IMR-90 (cell line): ENCODE measurements around the gene DPP10. TPM values are rescaled to one million over a fixed set of nuclear protein-coding genes. Genes with fewer than 3 reads are reported as not detected.

Source experiments
- ATAC-seq: fragments of 200-7000 bp; cut with Tn5 transposase; 2 replicates; pipeline ENCODE4 v1.9.1; 2020; ENCODE audit warnings: low read depth, mild to moderate bottlenecking, moderate library complexity
- BruUV-seq: library from RNA; stranded (reverse); fragments of 400-500 nt; replicated peaks from 2 replicates; lab custom pipeline; 2021; lab: Mats Ljungman, UMichigan
- CTCF ChIA-PET: fragments of 300-600 bp; formaldehyde crosslinking; extraction: SDS; loops from one replicate; lab custom pipeline; 2021; ENCODE audit warnings: antibody characterized with exemption; lab: Yijun Ruan, JAX
- POLR2A ChIA-PET: fragments of 300-600 bp; sonication (Branson Sonifier 250); formaldehyde crosslinking; loops from one replicate; lab custom pipeline; 2022; ENCODE audit warnings: antibody characterized with exemption; ENCODE audit not compliant: unreplicated experiment; lab: Charles Lee
- DNase-seq: peaks from one replicate; pipeline ENCODE4 v3.0.0; 2013
- H2AFZ ChIP-seq: replicated peaks from 2 replicates; pipeline ENCODE3; 2013; ENCODE audit warnings: low read length, mild to moderate bottlenecking; ENCODE audit not compliant: poor library complexity
- H2AK5ac ChIP-seq: 2 replicates; pipeline ENCODE4 v1.6.1; 2013; ENCODE audit warnings: low read depth, low read length, inconsistent platforms
- H2AK9ac ChIP-seq: replicated peaks from 2 replicates; pipeline ENCODE3; 2013; ENCODE audit warnings: mild to moderate bottlenecking, low read depth, low read length, moderate library complexity; ENCODE audit not compliant: poor library complexity
- H2BK120ac ChIP-seq: 2 replicates; pipeline ENCODE4 v1.6.1; 2013; ENCODE audit warnings: low read depth, low read length, inconsistent platforms
- H2BK15ac ChIP-seq: 3 replicates; pipeline ENCODE4 v1.6.1; 2013; ENCODE audit warnings: low read depth, low read length, inconsistent platforms
- H2BK20ac ChIP-seq: 2 replicates; pipeline ENCODE4 v1.6.1; 2013; ENCODE audit warnings: low read depth, mild to moderate bottlenecking, inconsistent platforms, low read length, moderate library complexity
- H2BK5ac ChIP-seq: 2 replicates; pipeline ENCODE4 v1.6.1; 2013; ENCODE audit warnings: mild to moderate bottlenecking, low read depth, low read length, inconsistent platforms; ENCODE audit not compliant: poor library complexity, severe bottlenecking
- H3K14ac ChIP-seq: replicated peaks from 2 replicates; pipeline ENCODE4 v1.6.1; 2013; ENCODE audit warnings: low read depth, low read length, inconsistent platforms
- H3K18ac ChIP-seq: 2 replicates; pipeline ENCODE4 v1.6.1; 2013; ENCODE audit warnings: low read depth, low read length, control low read depth
- H3K23ac ChIP-seq: 2 replicates; pipeline ENCODE4 v1.6.1; 2013; ENCODE audit warnings: low read depth, low read length, inconsistent platforms
- H3K27ac ChIP-seq: 2 replicates; pipeline ENCODE4 v1.5.1; 2013; ENCODE audit warnings: mild to moderate bottlenecking, control low read depth, low read length; ENCODE audit not compliant: insufficient read depth
- H3K27me3 ChIP-seq: 2 replicates; pipeline ENCODE4 v1.6.1; 2013; ENCODE audit warnings: low read length; ENCODE audit not compliant: control insufficient read depth, insufficient read depth
- H3K36me3 ChIP-seq: 2 replicates; pipeline ENCODE4 v1.6.1; 2013; ENCODE audit warnings: low read length, mixed read lengths; ENCODE audit not compliant: control insufficient read depth, insufficient read depth
- H3K4ac ChIP-seq: 2 replicates; pipeline ENCODE4 v1.6.1; 2013; ENCODE audit warnings: low read depth, low read length, inconsistent platforms
- H3K4me1 ChIP-seq: 2 replicates; pipeline ENCODE4 v1.6.1; 2013; ENCODE audit warnings: low read length, mixed read lengths; ENCODE audit not compliant: control insufficient read depth, insufficient read depth
- H3K4me2 ChIP-seq: 2 replicates; pipeline ENCODE4 v1.6.1; 2013; ENCODE audit warnings: low read depth, mild to moderate bottlenecking, control low read depth, low read length, moderate library complexity
- H3K4me3 ChIP-seq: 2 replicates; pipeline ENCODE4 v1.5.1; 2013; ENCODE audit warnings: low read depth, mild to moderate bottlenecking, control low read depth, low read length, moderate library complexity; ENCODE audit not compliant: insufficient read depth
- H3K56ac ChIP-seq: 2 replicates; pipeline ENCODE4 v1.6.1; 2013; ENCODE audit warnings: low read length, inconsistent platforms; ENCODE audit not compliant: insufficient read depth; ENCODE audit errors: extremely low read depth
- H3K79me1 ChIP-seq, 2 experiments: 2 replicates each; pipeline ENCODE4 v1.6.1; 2013; ENCODE audit warnings: low read length in 2 of 2, inconsistent platforms in 1 of 2, low read depth in 1 of 2
- H3K9ac ChIP-seq: 2 replicates; pipeline ENCODE4 v1.6.1; 2013; ENCODE audit warnings: low read depth, low read length, control low read depth
- H3K9me1 ChIP-seq: 2 replicates; pipeline ENCODE4 v1.6.1; 2013; ENCODE audit warnings: low read length, inconsistent platforms; ENCODE audit not compliant: insufficient read depth
- H3K9me3 ChIP-seq: 2 replicates; pipeline ENCODE4 v1.6.1; 2013; ENCODE audit warnings: low read length; ENCODE audit not compliant: control insufficient read depth, insufficient read depth
- H4K20me1 ChIP-seq: 2 replicates; pipeline ENCODE4 v1.6.1; 2013; ENCODE audit warnings: low read length, inconsistent platforms; ENCODE audit not compliant: insufficient read depth
- H4K5ac ChIP-seq: 2 replicates; pipeline ENCODE4 v1.6.1; 2013; ENCODE audit warnings: mild to moderate bottlenecking, low read depth, low read length, control low read depth
- H4K8ac ChIP-seq, 2 experiments: 2 replicates each; pipeline ENCODE4 v1.6.1; 2013; ENCODE audit warnings: low read depth in 2 of 2, low read length in 2 of 2, control low read depth in 1 of 2, inconsistent platforms in 1 of 2
- H4K91ac ChIP-seq: 2 replicates; pipeline ENCODE4 v1.6.1; 2013; ENCODE audit warnings: low read depth, low read length, inconsistent platforms; ENCODE audit not compliant: insufficient read depth
- CHD1 ChIP-seq: IDR thresholded peaks from 2 replicates; pipeline ENCODE4 v1.6.1; 2012; ENCODE audit warnings: low read depth, low read length, improper control_type of control experiment
- MXI1 ChIP-seq: IDR thresholded peaks from 2 replicates; pipeline ENCODE4 v1.6.1; 2012; ENCODE audit warnings: low read depth, mild to moderate bottlenecking, low read length, moderate library complexity, borderline replicate concordance
- POLR2A ChIP-seq: IDR thresholded peaks from 2 replicates; pipeline ENCODE4 v1.6.1; 2012; ENCODE audit warnings: mild to moderate bottlenecking, low read depth, low read length
- RCOR1 ChIP-seq: IDR thresholded peaks from 2 replicates; pipeline ENCODE4 v1.6.1; 2012; ENCODE audit warnings: mild to moderate bottlenecking, low read length, improper control_type of control experiment; ENCODE audit not compliant: insufficient replicate concordance
- WGBS, 2 experiments: methylation state at CpG; one replicate each; pipeline versions ENCODE4 v1.1.5 to v1.1.7; 2013; ENCODE audit warnings: missing lambda C conversion rate in 2 of 2; ENCODE audit not compliant: insufficient read length in 1 of 2; ENCODE audit errors: extremely low coverage in 2 of 2; 5-methylcytosine and 5-hydroxymethylcytosine counted together
- dilution Hi-C: fragments of 300-500 bp; cut with HindIII; formaldehyde crosslinking; loops from one replicate; pipeline ENCODE4 v1.14.3; 2018; ENCODE audit warnings: low sequenced_read_pairs; ENCODE audit not compliant: unreplicated experiment
- in situ Hi-C: fragments of 300-500 bp; cut with MboI; formaldehyde crosslinking; loops from 3 replicates; pipeline ENCODE4 v1.14.3; 2019; ENCODE audit warnings: low sequenced_read_pairs, inconsistent platforms, mixed read lengths
- intact Hi-C: fragments of 100-400 bp; cut with micrococcal nuclease; formaldehyde crosslinking; loops from 2 replicates; pipeline ENCODE4 v1.10.0; 2022
- polyA plus RNA-seq, 3 experiments: library from polyadenylated mRNA; depleted of rRNA; stranded (reverse); fragments of >200 nt; gene quantifications; 2 replicates each; pipeline ENCODE4 v1.2.3, GENCODE V29; 2012; ENCODE audit warnings: low replicate concordance in 1 of 3
- total RNA-seq: library from RNA; depleted of rRNA; stranded (reverse); fragments of >200 nt; gene quantifications from 2 replicates; pipeline ENCODE4 v1.2.3, GENCODE V29; 2012
- TF ChIP-seq, protein P1 (sequence below): fragments of 150-350 bp; IDR thresholded peaks from 2 replicates; pipeline ENCODE4 v1.6.1; 2017; ENCODE audit warnings: mild to moderate bottlenecking, antibody characterized with exemption, low read length, low read depth

DPP10 gene
- total and polyA plus RNA-seq, 2 of the 4 experiments (the other 2 are of a cell fraction): not detected

GRCh38 chr2:114659880-114660279 is 217.4 kb downstream of the DPP10 start:
- peaks cover 2% of the 10 kb centered on the region; the same call in 1 of the 2 replicates for H3K9me3 ChIP-seq
- no peak overlapping the region for H2AK9ac ChIP-seq
- WGBS, 2 experiments: no CpG with 5 or more reads among the region's 2 CpGs
- no peak overlapping the region for H3K23ac ChIP-seq
- H3K4me3 ChIP-seq: no peak overlapping the region
- TF ChIP-seq CHD1: no peak
- no peak for TF ChIP-seq RCOR1
- TF ChIP-seq MXI1: no peak
- TF ChIP-seq, protein P1, sequence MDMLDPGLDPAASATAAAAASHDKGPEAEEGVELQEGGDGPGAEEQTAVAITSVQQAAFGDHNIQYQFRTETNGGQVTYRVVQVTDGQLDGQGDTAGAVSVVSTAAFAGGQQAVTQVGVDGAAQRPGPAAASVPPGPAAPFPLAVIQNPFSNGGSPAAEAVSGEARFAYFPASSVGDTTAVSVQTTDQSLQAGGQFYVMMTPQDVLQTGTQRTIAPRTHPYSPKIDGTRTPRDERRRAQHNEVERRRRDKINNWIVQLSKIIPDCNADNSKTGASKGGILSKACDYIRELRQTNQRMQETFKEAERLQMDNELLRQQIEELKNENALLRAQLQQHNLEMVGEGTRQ: no peak
- TF ChIP-seq POLR2A: no peak
- intact Hi-C loops: no loop called here
- no peaks in the 10 kb centered on the region for H3K79me1 ChIP-seq
- H3K27me3 ChIP-seq: no peaks in the 10 kb centered on the region
- in situ Hi-C loops: no loop called here
- H3K18ac ChIP-seq: no peak overlapping the region
- no TSS peak for BruUV-seq
- H2BK5ac ChIP-seq: no peak overlapping the region
- H2AK5ac ChIP-seq: no peak overlapping the region
- H3K27ac ChIP-seq: no peak overlapping the region
- H2AFZ ChIP-seq: no peak overlapping the region
- H4K91ac ChIP-seq: no peak overlapping the region
- H3K9me1 ChIP-seq: no peaks in the 10 kb centered on the region
- POLR2A ChIA-PET: no interaction called here
- no peak overlapping the region for H3K4ac ChIP-seq
- H4K8ac ChIP-seq: no peak overlapping the region
- no peaks in the 10 kb centered on the region for H4K20me1 ChIP-seq
- CTCF ChIA-PET: no interaction called here
- no peak overlapping the region for H3K14ac ChIP-seq
- dilution Hi-C loops: no loop called here
- DNase-seq (no peak), ATAC-seq (no peak)
- H3K9ac ChIP-seq: no peak overlapping the region
- no peak overlapping the region for H2BK20ac ChIP-seq
- no peak overlapping the region for H2BK15ac ChIP-seq
- H3K4me1 ChIP-seq: no peaks in the 10 kb centered on the region
- H2BK120ac ChIP-seq: no peak overlapping the region
- no peak overlapping the region for H4K5ac ChIP-seq
- H3K36me3 ChIP-seq: no peaks in the 10 kb centered on the region
- no peak overlapping the region for H3K4me2 ChIP-seq
- H3K56ac ChIP-seq: no peak overlapping the region
